CD1c-positive myeloid dendritic cell (primary cell): ENCODE data around the gene ZNRF1.

ENCODE experiments used
- DNase-seq: peaks from one replicate; pipeline ENCODE4 v3.0.0-alpha.2; 2016; ENCODE audit errors: extremely low spot score

ZNRF1 gene

DNA sequence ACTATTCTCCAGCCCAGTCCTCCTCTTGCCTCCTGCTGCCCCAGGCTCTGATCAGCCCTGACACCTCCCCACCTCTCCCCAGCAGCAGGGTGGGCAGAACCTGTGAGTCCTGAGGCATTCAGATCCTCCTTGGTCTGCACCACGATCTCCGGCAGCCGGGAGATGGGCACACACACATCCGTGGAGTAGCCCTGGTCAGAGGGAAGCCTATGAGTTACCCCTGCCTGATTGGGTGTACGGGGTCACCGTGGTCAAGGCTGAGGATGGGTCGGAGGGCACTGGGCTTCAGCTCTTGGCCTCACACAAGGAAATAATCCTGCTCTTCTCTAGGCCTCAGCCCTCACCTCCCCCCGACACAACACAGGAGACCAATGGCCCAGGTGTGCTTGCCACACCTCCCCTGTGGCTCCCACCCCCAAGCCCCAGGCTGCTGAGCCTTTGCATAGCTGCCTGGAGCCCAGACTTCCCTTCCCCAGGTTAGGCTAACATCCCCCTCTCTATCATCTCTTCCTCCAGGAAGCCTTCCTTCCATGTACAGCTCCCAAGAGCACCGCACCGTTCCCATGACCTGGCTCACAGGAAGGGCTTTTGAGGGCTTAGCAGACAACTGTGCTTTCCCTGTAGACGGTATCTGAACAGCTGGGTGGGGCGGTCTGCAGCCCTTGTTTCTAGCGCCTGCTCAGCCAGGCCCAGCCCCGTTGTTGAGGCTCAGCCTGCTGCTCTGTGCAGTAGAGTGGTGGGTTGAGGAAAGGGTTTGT, 114.1 kb downstream of the ZNRF1 start:
- DNase-seq, result no peak

DNA sequence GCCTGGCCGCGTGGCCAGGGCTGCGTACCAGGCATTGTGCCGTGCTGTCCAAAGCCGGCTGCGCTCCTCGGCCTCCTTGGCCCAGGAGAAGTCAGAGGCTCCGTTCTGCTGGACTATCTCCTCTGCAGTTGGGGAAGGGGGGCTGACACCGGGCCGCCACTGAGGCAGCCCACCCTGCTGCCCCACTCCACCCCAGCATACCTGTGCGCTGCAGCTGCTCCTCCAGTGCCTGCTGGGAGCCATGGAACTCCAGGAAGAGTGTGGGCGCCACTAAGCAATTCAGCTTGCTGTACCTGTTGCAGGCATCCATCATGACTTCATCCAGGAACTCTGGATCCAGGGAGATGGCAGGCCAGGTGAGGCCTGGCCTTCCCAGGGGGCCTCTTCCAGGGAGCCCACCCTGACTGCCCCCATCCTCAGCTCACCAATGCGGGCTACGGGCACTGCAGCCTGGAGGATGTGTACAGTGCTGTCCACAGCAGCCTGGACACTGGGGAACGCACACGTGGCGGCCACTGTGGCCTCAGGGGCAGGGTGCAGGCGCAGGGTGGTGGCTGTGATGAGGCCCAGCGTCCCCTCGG, 114.8 kb downstream of the ZNRF1 start:
- no peak for DNase-seq

DNA sequence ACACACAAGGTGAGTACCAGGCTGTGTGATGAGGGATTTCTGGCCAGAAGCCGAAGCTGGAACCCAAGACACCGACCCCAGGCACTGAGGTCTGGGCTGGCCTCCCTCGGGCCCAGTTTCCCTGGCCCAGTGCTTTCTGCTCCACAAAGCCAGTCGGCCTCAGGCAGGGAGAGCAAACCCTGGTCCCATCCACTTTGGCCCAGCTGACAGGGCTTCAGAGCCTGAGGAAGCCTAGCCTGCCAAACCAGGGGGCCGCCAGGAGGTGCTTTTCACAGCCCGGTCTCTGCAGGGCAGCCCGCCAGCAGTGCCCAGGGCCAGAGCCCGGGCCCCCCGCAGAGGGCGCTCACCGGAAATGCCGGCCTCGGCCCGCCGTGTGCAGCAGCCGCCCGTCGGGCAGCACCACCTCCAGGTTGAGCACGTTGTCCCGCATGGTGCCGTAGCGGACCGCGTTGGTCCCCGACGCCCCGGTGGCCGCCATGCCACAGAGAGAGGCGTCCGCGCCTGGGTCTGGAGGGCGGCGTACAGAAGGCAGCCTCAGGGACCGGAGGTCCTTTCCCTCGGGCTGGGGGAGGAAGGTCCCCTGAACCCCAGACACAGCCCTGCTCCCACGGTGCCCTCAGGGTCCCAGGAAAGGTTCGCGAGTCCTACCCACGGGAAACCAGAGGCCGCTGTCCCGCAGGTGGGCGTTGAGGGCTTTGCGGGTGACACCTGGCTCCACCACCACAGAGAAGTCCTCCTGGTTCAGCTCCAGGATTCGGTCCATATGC, 115.5 kb downstream of the ZNRF1 start:
- no peak for DNase-seq

DNA sequence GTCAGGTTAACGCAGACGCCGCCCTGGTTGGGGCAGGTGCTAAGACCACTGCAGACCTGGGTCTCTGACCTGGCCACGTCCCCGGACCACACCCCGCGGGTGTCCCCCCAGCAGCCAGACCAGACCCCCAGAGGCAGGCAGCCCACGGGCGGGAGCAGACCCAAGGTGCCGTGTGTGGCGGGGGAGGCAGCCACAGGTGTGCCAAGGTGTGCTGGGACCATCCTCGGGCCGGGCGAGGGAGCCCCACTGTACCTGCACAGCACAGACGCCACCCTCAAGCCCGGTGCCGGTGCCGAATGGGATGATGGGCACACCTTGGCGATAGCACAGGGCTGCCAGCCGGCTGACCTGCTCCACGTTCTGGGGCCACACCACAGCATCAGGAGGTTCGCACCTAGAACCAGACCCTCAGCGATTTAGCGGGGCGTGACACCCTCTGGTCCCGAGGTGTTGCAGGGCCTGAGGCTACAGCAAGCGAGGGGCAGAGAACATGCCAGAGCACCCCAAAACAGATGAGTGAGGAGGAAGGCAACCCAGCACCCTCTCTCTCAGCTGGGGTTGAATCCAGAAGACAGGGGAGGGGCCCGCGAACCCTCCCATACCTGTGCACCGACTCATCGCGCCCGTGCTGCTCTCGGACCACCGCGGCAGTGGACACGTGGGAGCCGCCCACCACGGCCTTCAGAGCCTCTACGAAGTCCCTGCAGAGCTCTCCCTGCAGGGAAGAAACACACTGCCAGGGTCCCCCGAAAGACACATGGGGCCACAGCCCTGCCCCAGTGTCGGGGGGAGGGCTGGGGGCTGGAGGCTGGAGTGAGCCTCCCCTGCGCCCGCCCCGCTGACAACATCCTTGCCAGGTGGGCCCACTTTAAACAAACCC, 116.4 kb downstream of the ZNRF1 start:
- DNase-seq, result no peak

DNA sequence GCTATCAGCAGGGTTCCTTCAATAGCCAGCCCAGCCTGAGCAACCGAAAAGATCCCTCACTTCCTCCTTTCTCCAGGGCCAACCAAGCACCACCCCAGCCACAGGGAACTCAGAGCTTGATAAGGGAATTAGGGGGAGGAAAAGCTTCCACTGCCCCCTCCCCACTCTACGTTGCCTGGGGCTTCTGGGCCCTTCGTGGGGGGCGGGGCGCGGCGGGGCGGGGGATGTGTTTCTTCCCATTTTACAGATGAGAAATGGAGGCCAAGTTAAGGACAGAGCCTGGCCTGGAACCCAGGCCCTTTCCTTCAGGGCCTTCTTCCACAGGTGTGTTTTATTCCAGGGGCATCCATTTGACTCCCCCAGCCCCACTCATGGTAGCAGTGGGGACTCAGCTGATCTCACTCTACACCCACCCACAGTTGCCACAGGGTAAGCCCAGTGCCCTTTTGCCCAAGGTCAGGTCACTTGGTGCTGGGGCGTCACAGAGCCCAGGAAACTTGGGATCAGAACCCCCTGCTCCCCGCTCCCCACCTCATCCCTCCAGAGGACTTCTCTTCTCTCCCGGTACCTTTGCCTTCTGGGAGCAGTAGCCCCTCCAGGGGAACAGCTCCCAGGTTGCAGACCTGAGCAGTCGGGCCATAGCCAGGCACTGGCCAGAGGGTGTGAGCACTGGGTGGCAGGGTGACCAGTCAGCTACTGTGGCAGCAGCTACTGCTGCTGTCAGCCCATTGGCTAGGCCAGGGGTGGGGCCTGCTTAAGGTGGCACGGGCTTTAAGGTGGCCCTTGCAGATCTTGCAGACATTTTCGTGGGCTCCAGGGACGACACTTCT, 117.5 kb downstream of the ZNRF1 start, which contains the start of gene LDHD:
Gene LDHD (minus strand): TSS at position 700 of the 830 bp plus-strand sequence. CDS start 60 bp downstream, at position 640.
- peak; percentile 64 for DNase-seq

DNA sequence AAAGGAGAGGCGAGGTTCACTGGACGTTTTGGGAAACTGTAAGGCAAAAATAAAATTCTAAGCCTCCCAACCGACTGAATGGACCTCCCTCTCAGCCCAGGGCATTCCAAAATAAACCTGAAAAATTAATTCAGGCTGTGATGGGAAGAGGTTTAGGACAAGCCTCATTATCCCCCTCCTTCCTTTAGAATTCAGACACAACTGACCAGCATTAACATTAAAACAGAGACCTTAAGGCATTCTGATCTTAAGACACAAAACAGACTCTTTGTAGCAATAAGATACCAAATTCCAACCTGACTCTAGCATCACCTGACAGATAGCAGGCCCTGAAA, 118.1 kb downstream of the ZNRF1 start:
- DNase-seq, result no peak

DNA sequence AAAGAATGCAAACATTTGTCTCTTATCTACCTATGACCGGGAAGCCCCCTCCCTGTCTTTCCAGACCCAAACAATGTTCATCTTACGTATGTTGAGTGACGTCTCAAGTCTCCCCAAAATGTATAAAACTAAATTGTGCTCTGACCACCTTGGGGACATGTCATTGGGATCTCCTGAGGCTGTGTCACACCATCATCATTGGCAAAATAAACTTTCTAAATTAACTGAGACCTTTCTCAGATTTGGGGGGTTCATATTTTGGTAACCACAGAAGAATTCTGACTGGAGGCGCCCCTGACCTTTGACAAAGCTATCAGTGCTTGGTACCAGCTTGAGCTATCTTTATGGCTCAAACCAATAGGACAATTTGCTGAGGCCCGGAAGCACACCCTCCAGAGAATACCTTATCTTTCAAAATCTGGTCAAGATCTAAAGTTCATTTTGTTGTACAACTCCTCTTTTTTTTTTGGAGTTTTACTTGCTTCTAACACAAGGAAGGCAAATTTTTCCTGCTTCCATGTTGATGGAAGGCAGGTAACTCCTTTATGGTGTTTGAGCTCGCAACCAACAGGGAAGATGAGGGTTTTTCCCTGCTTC, 120.2 kb downstream of the ZNRF1 start:
- DNase-seq, result no peak

DNA sequence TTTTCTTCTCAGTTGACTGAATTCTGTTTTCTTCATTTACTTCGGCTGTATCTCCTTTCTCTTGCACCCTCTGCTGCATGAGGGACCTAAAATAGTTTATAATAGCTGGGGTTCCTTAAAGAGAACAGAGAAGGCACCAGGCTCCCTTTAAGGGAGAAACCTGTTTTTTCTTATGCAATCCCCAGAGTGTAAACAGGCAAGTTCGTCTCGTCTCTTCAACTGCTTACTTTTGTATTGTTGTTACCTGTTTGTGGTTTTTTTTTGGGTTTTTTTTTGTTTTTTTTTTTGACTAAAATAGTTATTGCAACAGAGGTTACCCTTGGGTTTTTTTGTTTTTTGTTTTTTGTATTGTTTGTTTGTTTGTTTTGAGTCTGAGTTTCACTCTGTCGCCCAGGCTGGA, 121.4 kb downstream of the ZNRF1 start:
- no peak for DNase-seq

DNA sequence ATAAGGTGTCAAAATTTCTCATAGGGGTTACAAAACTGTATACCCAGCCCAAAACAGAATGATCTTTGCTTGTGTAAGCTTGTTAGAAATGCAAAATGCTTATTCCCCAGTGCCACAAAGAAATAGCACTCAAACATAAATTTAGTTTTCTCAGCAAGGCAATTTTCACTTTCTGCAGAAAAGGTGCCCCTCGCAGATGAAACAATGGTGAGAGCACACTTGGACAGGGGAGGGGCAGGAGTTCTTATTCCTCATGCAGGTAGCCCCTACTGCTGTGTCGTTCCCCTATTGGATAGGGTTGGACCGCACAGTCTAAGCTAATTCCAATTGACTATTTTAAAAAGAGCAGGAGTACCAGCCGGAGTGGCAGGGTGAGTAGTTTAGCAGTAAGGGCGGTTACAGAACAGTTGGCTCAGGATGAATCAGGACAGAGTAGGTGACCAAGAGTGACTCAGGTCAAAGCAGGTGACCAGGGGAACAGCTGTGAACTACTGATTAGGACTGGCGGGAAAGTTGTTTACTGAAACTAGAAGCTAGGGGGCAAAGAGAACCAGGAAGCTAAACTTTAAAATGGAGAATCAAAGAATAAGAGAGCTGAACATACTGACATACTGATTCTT, 123.2 kb downstream of the ZNRF1 start:
- no peak for DNase-seq

DNA sequence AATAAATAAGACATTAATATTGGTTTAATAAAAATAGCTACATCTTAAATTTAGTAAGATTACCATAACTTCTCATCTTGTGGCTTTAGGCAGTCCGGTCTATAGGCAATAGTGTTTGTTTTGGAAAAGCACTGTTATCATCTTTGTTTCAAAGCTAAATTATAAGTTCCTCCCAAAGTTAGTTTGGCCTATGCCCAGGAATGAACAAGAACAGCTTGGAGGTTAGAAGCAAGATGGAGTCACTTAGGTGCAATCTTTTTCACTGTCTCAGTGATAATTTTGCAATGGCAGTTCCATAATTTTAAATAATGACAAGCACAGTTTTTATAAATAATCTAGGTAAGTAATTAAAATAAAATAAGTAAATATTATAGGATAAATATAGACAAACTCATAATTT, 123.8 kb downstream of the ZNRF1 start:
- DNase-seq, result no peak

DNA sequence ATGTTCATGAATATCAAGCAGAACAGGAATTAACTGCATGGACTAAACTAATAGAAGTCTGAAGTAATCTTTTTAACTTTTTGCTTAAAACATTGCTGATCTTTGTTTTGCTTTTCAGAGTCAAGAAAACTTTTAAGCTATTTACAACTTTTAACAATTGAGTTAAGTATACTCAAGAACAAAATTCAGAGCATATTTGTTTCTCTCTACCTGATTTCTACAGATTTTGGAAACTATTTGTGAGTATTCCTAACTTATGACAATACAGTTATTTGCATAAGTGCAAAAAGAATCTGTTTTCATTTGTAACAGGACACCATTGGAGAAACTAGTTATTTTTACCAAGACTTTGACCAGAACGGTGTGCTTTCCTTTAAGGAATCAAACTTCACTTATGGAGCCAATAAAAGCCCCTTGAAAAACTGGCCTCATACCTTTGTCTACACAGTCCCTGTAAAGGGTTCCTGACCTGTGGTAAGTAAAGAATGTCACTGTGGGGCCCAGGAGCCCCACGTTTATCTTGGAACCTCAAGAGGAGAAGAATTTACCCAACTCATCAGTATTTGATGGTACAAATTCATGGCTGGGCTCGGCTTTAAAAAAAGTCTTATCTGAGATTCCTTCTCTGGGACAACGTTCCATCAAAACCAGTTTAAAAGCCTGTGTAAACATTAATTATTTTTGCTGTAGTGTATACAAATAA, 129.0 kb downstream of the ZNRF1 start:
- DNase-seq, result no peak

DNA sequence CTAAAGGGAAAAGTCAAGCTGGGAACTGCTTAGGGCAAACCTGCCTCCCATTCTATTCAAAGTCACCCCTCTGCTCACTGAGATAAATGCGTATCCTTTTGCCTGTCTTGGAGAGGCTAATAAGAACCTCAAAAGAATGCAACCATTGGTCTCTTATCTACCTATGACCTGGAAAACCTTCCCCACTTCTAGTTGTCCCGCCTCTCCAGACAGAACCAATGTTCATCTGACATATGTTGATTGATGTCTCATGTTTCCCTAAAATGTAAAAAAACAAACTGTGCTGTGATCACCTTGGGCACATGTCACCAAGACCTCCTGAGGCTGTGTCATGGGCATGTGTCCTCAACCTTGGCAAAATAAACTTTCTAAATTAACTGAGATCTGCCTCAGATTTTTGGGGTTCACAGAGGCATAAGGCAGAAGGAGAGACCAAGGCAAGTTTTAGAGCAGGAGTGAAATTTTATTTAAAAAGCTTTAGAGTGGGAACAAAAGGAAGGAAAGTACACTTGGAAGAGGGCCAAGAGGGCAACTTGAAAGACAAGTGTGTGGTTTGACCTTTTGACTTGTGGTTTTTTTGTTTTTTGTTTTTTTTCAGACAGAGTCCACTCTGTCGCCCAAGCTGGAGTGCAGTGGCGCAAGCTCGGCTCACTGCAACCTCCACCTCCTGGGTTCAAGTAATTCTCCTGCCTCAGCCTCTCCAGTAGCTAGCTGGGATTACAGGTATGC, 130.8 kb downstream of the ZNRF1 start:
- DNase-seq, result peak; percentile 13

DNA sequence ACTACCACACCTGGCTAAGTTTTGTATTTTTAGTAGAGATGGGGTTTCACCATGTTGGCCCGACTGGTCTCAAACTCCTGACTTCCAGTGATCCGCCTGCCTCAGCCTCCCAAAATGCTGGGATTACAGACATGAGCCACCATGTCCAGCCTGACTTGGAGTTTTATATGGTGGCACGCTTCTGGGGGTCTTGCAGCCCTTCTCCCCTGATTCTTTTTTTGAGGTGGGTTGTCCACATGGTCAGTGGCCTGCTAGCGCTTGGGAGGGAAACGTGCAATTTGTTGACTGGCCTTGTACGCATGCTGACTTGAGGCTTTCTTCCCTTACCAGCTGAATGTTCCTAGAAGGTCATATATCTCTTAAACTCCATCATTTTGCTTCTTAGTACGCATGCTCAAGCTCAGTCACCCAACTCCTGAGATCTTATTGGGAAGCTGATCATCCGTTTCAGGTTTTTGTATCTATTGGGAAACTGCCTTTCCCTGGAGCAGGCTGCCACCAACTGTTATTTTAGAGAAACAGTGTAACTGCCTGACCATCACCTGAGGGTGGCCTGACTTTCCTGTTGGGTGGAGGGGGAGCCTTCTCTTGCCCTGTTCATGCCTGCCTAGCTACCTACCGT, 131.4 kb downstream of the ZNRF1 start:
- no peak for DNase-seq

DNA sequence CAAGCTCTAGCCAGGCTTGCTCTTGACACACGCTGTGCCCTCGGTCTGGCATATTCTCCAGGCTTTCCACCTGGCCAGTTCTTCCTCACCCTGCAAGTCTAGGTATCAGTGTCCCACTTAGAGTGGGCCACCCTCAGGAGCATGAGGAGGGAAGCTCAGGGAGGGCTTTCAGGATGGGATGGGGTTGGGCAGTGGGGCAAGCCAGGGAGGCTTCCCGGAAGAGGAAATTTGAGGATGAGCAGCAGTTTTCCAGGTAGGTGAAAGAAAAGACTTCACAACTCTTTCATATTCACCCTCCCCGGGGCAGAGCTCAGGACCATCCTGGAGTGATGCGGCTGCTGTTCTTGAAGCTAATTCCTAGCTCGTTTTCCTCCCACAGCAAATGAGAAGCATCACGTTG, 132.3 kb downstream of the ZNRF1 start:
- no peak for DNase-seq

DNA sequence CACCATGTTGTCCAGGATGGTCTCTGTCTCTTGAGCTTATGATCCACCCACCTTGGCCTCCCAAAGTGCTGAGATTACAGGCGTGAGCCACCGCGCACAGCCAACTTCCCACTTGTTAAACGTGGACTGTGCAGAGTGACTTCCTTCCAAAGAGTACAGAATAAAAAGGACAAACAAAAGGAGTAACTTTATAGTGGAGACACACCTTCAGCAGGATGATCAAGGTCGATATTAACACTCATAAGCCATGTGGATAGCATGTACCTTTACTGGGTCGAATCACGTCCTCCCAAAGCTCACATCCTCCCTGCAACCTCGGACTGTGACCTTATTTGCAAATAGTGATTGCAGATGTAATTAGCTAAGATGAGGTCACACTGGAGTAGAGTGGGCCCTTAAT, 139.4 kb downstream of the ZNRF1 start:
- no peak for DNase-seq

DNA sequence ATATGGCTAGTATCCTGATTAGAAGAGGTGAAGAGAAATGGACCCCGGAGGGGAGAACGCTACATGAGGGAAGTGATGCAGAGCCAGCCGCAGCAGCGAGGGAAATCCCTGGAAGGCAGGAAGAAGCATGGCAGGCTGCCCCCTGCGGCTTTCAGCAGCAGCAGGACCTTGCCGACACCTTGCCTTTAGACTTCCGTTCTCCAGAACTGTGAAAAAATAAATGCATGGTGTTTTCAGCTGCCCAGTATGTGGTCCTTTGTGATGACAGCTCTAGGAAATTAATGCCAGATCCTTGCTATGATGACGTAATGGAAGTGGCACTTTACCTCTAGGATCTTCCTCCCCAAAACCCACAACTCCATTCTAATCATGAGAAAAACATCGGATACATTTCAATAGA, 139.8 kb downstream of the ZNRF1 start:
- peak; percentile 8 for DNase-seq

DNA sequence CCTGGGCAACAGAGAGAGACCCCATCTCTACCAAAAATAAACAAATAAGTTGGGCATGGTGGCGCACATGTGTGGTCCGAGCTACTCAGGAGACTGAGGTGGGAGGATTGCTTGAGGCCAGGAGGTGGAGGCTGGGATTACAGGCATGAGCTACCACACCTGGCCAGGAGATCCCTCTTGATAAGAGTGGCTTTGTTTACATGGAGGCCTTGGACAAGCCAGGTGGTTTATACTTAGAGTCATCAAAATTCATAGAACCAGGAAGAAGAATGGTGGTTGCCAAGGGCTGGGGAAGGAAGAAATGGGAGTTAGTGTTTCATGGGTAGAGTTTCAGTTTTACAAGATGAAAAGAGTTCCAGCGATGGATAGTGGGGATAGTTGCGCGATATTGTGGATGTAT, 140.7 kb downstream of the ZNRF1 start:
- no peak for DNase-seq

DNA sequence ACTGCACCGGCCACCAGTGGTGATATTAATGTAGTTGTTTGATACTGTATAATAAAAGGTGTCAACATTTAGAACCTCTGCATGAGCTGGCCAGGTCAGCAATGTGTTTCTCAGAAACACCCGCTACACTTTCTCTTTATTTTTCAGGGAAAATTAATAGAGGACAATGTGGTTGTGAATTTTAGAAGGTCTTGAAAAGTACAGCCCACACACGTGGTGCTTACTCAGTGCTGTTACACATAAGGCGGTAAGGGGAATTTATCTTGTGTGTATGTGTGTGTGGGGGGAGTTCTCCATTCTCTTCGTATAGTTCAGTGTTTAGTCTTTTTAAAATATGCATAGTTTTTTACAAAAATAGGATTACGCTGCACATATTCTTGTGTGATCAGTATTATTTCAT, 145.1 kb downstream of the ZNRF1 start:
- no peak for DNase-seq

DNA sequence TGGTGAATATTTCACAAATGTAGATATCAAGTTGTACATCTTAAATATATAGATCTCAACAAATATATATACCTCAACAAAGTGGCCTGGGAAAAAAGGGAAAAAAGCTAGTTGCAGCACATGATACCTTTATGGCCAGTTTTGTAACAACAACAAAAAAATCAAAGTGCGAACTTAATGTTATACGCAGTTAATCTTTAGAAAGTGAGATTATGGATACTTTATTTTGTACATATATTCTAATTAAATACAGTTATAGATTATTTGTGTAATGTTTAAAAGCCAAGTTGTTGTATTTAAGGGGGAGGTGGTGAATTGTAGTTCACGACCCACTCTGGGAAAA, 149.1 kb downstream of the ZNRF1 start:
- no peak for DNase-seq
